ENCODE data around the gene TPK1. TPM values are rescaled to one million over a fixed set of nuclear protein-coding genes. Genes with fewer than 3 reads are reported as not detected.

Gene TPK1
- total RNA-seq, 4 donors from 2014 or later = 6.8 to 11.9 (median 8.5) TPM

GRCh38 chr7:144416341-144416740, 419.5 kb downstream of the TPK1 start:
- no peak overlapping the region for H3K4me3 ChIP-seq
- ATAC-seq = no peak
- no peak overlapping the region for H3K27ac ChIP-seq
- TF ChIP-seq, protein P1, sequence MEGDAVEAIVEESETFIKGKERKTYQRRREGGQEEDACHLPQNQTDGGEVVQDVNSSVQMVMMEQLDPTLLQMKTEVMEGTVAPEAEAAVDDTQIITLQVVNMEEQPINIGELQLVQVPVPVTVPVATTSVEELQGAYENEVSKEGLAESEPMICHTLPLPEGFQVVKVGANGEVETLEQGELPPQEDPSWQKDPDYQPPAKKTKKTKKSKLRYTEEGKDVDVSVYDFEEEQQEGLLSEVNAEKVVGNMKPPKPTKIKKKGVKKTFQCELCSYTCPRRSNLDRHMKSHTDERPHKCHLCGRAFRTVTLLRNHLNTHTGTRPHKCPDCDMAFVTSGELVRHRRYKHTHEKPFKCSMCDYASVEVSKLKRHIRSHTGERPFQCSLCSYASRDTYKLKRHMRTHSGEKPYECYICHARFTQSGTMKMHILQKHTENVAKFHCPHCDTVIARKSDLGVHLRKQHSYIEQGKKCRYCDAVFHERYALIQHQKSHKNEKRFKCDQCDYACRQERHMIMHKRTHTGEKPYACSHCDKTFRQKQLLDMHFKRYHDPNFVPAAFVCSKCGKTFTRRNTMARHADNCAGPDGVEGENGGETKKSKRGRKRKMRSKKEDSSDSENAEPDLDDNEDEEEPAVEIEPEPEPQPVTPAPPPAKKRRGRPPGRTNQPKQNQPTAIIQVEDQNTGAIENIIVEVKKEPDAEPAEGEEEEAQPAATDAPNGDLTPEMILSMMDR (IDR thresholded peaks at IDR 0.05) = no peak
- TF ChIP-seq POLR2A (IDR thresholded peaks at IDR 0.05) (no peak), POLR2AphosphoS5 (IDR thresholded peaks at IDR 0.05) (no peak), EP300 (IDR thresholded peaks at IDR 0.05) (no peak)
- H3K36me3 ChIP-seq = no peaks in the 10 kb centered on the region
- H3K4me1 ChIP-seq = no peaks in the 10 kb centered on the region
- no peaks in the 10 kb centered on the region for H3K27me3 ChIP-seq
- H3K9me3 ChIP-seq = peaks cover 0 to 14% (median 0%) of the 10 kb centered on the region in 3 donors

GRCh38 chr7:144415858-144416257, 420.0 kb downstream of the TPK1 start:
- no peak overlapping the region for H3K27ac ChIP-seq
- no peaks in the 10 kb centered on the region for H3K36me3 ChIP-seq
- ATAC-seq = no peak
- no peaks in the 10 kb centered on the region for H3K27me3 ChIP-seq
- H3K4me1 ChIP-seq = no peaks in the 10 kb centered on the region
- H3K9me3 ChIP-seq = peaks cover 0 to 14% (median 0%) of the 10 kb centered on the region in 3 donors
- no peak overlapping the region for H3K4me3 ChIP-seq
- TF ChIP-seq, protein P1 (IDR thresholded peaks at IDR 0.05) = no peak

- H3K36me3 ChIP-seq = no peaks in the 10 kb centered on the region
- H3K27me3 ChIP-seq = no peaks in the 10 kb centered on the region
- H3K4me3 ChIP-seq = no peak overlapping the region
- H3K4me1 ChIP-seq = no peaks in the 10 kb centered on the region
- no peak overlapping the region for H3K27ac ChIP-seq
- no peak for ATAC-seq
- TF ChIP-seq EP300 (IDR thresholded peaks at IDR 0.05) (no peak), POLR2AphosphoS5 (IDR thresholded peaks at IDR 0.05) (no peak), POLR2A (IDR thresholded peaks at IDR 0.05) (no peak)
- TF ChIP-seq, protein P1 (IDR thresholded peaks at IDR 0.05) = no peak
- peaks cover 0 to 14% (median 0%) of the 10 kb centered on the region in 3 donors for H3K9me3 ChIP-seq
- WGBS, 2 donors (ENCODE audit: low coverage in 1 of 2) = 64 to 95% methylated on average over 2 to 3 of the region's 3 CpGs
These were observed 421.0 kb downstream of the TPK1 start for GRCh38 chr7:144414815-144415214.

- WGBS, 2 donors (ENCODE audit: low coverage in 1 of 2) = 13 to 33% methylated on average over 4 of the region's 4 CpGs
- Histone ChIP-seq H3K4me3 (no peak overlapping the region), H3K27ac (no peak overlapping the region), H3K9me3 (no peaks in the 10 kb centered on the region), H3K4me1 (no peaks in the 10 kb centered on the region), H3K27me3 (no peaks in the 10 kb centered on the region), H3K36me3 (no peaks in the 10 kb centered on the region)
- no peak for TF ChIP-seq POLR2AphosphoS5 (IDR thresholded peaks at IDR 0.05)
- no peak for TF ChIP-seq EP300 (IDR thresholded peaks at IDR 0.05)
- TF ChIP-seq, protein P1 (IDR thresholded peaks at IDR 0.05) = no peak
- no peak for TF ChIP-seq POLR2A (IDR thresholded peaks at IDR 0.05)
- no peak for ATAC-seq
These were observed 425.4 kb downstream of the TPK1 start for GRCh38 chr7:144410441-144410840.

- no peaks in the 10 kb centered on the region for H3K4me1 ChIP-seq
- no peaks in the 10 kb centered on the region for H3K9me3 ChIP-seq
- no peak overlapping the region for H3K27ac ChIP-seq
- H3K36me3 ChIP-seq = no peaks in the 10 kb centered on the region
- WGBS, 2 donors (ENCODE audit: low coverage in 1 of 2) = 66 to 83% methylated on average over 3 of the region's 3 CpGs
- no peak overlapping the region for H3K4me3 ChIP-seq
- TF ChIP-seq, protein P1 (IDR thresholded peaks at IDR 0.05) = no peak
- TF ChIP-seq POLR2A (IDR thresholded peaks at IDR 0.05) (no peak), EP300 (IDR thresholded peaks at IDR 0.05) (no peak), POLR2AphosphoS5 (IDR thresholded peaks at IDR 0.05) (no peak)
- H3K27me3 ChIP-seq = peaks cover 3% of the 10 kb centered on the region
- ATAC-seq = no peak
These were observed 427.7 kb downstream of the TPK1 start for GRCh38 chr7:144408121-144408520.

All from gastroesophageal sphincter (tissue), 4 donors.